ENCODE measurements around the gene CDC73. TPM values are rescaled to one million over a fixed set of nuclear protein-coding genes. Genes with fewer than 3 reads are reported as not detected.
"Not testable (repeated sequence)": the region's sequence is repeated elsewhere in the genome, so short reads cannot be mapped to it uniquely, and the experiment has no call there.

CDC73 gene
- total and polyA plus RNA-seq, 2 experiments from 2014 or later: 32.4 to 33.9 TPM

DNA sequence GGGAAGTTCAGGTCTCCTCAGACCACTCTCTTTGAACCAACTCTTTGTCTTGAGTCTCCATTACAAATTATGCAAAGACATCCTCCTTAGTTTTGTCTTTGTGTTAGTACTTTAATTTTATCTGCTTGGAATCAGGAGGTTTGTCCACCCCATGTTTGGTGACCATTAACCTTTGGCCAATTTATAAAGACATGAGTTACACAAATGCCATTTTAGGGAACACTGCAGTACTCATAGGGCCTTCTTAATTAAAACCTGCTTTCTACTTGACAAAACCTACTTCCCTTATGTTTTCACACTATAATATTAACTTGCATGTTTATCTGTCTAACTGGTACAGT, 7.9 kb upstream of the CDC73 start:
- Histone ChIP-seq H3K9me2 (replicated peaks; ENCODE audit: insufficient read depth) (no peaks in the 10 kb centered on the region), H3K4me2 (no peak overlapping the region), H3K36me3 (replicated peaks; ENCODE audit: insufficient read depth, low read depth) (no peaks in the 10 kb centered on the region), H3K9me3 (ENCODE audit: low read depth) (no peaks in the 10 kb centered on the region), H3K4me3 (no peak overlapping the region), H2AFZ (no peak overlapping the region), H3K79me2 (no peaks in the 10 kb centered on the region), H4K20me1 (ENCODE audit: insufficient read depth, poor library complexity, severe bottlenecking) (no peaks in the 10 kb centered on the region), H3K4me1 (ENCODE audit: insufficient read depth) (peaks cover 33% of the 10 kb centered on the region), H3K27ac (no peak overlapping the region), H3K27me3 (no peaks in the 10 kb centered on the region)
- no peak for DNase-seq (ENCODE audit: low spot score)
- no peak for TF ChIP-seq EZH2 (IDR thresholded peaks at IDR 0.05; ENCODE audit: borderline replicate concordance)
- TF ChIP-seq, protein P1, sequence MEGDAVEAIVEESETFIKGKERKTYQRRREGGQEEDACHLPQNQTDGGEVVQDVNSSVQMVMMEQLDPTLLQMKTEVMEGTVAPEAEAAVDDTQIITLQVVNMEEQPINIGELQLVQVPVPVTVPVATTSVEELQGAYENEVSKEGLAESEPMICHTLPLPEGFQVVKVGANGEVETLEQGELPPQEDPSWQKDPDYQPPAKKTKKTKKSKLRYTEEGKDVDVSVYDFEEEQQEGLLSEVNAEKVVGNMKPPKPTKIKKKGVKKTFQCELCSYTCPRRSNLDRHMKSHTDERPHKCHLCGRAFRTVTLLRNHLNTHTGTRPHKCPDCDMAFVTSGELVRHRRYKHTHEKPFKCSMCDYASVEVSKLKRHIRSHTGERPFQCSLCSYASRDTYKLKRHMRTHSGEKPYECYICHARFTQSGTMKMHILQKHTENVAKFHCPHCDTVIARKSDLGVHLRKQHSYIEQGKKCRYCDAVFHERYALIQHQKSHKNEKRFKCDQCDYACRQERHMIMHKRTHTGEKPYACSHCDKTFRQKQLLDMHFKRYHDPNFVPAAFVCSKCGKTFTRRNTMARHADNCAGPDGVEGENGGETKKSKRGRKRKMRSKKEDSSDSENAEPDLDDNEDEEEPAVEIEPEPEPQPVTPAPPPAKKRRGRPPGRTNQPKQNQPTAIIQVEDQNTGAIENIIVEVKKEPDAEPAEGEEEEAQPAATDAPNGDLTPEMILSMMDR (IDR thresholded peaks at IDR 0.05; ENCODE audit: poor library complexity): no peak
- TF ChIP-seq EZH2phosphoT487 (IDR thresholded peaks at IDR 0.05; ENCODE audit: low read depth, severe bottlenecking, unreplicated experiment): no peak

DNA sequence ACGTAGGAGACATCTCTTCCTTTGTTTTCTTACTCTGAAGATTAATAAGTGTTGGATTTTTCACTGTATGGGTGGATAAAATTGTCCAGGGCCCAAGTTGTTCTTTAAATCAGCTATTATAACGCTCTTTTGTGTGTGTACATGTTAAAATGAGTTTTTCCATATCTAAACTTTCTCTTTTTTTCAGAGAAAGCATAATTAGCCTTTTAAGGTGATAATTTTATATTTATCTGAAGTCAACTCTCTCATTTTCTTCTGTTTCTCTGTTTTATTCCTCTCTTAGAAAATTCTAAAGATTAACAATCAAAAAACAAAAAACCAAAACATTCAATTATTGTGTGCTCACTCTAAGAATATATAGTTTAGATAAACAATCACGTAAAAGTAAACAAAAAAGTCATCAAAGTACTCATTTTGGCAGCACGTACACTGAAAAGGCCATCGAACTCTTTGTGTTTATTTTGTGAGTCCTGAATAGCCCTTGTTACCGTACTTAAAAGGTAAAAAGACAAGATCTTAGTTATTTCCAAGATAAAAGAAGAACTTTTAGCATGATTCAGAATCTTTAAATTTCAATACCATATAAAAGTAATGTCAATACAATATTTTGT, 7.2 kb upstream of the CDC73 start:
- Histone ChIP-seq H3K36me3 (replicated peaks; ENCODE audit: insufficient read depth, low read depth) (no peaks in the 10 kb centered on the region), H3K4me3 (no peak overlapping the region), H3K79me2 (no peaks in the 10 kb centered on the region), H3K4me1 (ENCODE audit: insufficient read depth) (peaks cover 33% of the 10 kb centered on the region), H3K27me3 (no peaks in the 10 kb centered on the region), H2AFZ (no peak overlapping the region), H3K9me3 (ENCODE audit: low read depth) (no peaks in the 10 kb centered on the region), H3K27ac (peak overlapping the region; percentile 79), H3K4me2 (peak overlapping the region; percentile 2), H3K9me2 (replicated peaks; ENCODE audit: insufficient read depth) (no peaks in the 10 kb centered on the region), H4K20me1 (ENCODE audit: insufficient read depth, poor library complexity, severe bottlenecking) (no peaks in the 10 kb centered on the region)
- no peak for DNase-seq (ENCODE audit: low spot score)
- WGBS (ENCODE audit: low lambda C conversion rate, missing lambda C conversion rate): 46% methylated on average over 6 of the region's 6 CpGs
- TF ChIP-seq, protein P1 (IDR thresholded peaks at IDR 0.05; ENCODE audit: poor library complexity): no peak
- TF ChIP-seq EZH2phosphoT487 (IDR thresholded peaks at IDR 0.05; ENCODE audit: low read depth, severe bottlenecking, unreplicated experiment): no peak
- TF ChIP-seq EZH2 (IDR thresholded peaks at IDR 0.05; ENCODE audit: borderline replicate concordance): no peak

DNA sequence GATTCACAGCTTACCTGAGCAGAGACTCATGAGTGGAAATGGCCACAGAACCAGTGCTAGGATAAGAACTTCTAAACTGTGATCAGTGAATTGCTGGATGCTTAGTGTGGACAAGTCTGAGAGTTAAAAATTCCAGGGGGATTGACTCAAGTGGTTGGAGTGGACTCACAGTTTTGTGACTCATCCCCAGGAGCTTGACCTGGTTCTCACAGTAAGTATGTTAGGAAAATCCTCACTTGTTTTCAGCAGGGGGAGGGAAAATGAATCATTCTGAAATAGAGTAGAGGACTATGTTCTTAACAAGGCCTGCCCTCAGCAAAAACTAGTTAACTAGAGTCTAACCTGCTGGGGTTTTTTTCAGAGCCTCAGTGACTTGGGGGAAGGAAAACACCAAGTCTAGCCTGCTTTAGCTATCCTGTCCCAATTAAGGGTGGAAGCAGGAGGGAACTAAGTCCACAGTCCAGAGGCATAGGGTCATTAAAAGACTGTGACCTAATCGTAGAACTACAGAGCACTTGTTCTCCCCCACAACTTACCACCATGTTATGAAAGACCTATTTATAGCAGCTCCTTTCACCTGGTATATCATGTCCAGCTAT, 6.1 kb upstream of the CDC73 start:
- H3K9me3 ChIP-seq (ENCODE audit: low read depth): no peaks in the 10 kb centered on the region
- peak overlapping the region; percentile 79 for H3K27ac ChIP-seq
- peak; percentile 83 for DNase-seq (ENCODE audit: low spot score)
- WGBS (ENCODE audit: low lambda C conversion rate, missing lambda C conversion rate): 41% methylated on average over 1 of the region's 1 CpG
- H3K4me1 ChIP-seq (ENCODE audit: insufficient read depth): peaks cover 33% of the 10 kb centered on the region
- H3K4me3 ChIP-seq: no peak overlapping the region
- H3K79me2 ChIP-seq: no peaks in the 10 kb centered on the region
- TF ChIP-seq EZH2phosphoT487 (IDR thresholded peaks at IDR 0.05; ENCODE audit: low read depth, severe bottlenecking, unreplicated experiment): no peak
- TF ChIP-seq EZH2 (IDR thresholded peaks at IDR 0.05; ENCODE audit: borderline replicate concordance): no peak
- TF ChIP-seq, protein P1 (IDR thresholded peaks at IDR 0.05; ENCODE audit: poor library complexity): no peak
- no peaks in the 10 kb centered on the region for H4K20me1 ChIP-seq (ENCODE audit: insufficient read depth, poor library complexity, severe bottlenecking)
- H3K27me3 ChIP-seq: no peaks in the 10 kb centered on the region
- peak overlapping the region; percentile 1 for H2AFZ ChIP-seq
- H3K9me2 ChIP-seq (replicated peaks; ENCODE audit: insufficient read depth): no peaks in the 10 kb centered on the region
- H3K36me3 ChIP-seq (replicated peaks; ENCODE audit: insufficient read depth, low read depth): no peaks in the 10 kb centered on the region
- H3K4me2 ChIP-seq: peak overlapping the region; percentile 45

DNA sequence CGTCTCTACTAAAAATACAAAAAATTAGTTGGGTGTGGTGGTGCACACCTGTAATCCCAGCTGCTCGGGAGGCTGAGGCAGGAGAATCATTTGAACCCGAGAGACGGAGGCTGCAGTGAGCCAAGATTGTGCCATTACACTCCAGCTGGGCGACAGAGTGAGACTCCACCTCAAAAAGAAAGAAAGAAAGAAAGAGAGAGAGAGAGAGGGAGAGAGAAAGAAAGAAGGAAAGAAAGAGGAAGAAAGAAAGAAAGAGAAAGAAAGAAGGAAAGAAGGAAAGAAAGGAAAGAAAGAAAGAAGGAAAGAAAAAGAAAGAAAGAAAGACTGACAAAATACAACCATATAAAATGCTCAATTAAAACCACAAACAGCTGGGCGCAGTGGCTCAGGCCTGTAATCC, 4.7 kb upstream of the CDC73 start:
- not testable (repeated sequence) for H3K36me3 ChIP-seq (replicated peaks; ENCODE audit: insufficient read depth, low read depth); H3K9me2 ChIP-seq (replicated peaks; ENCODE audit: insufficient read depth); H3K4me2 ChIP-seq; H3K79me2 ChIP-seq; H4K20me1 ChIP-seq (ENCODE audit: insufficient read depth, poor library complexity, severe bottlenecking); DNase-seq (ENCODE audit: low spot score); H3K27me3 ChIP-seq; H3K4me3 ChIP-seq; H3K27ac ChIP-seq; H3K9me3 ChIP-seq (ENCODE audit: low read depth); H2AFZ ChIP-seq
- 90% methylated on average over 6 of the region's 6 CpGs for WGBS (ENCODE audit: low lambda C conversion rate, missing lambda C conversion rate)
- peaks cover 33% of the 10 kb centered on the region for H3K4me1 ChIP-seq (ENCODE audit: insufficient read depth)

Measured in hepatocyte (in vitro differentiated cells).